ENCODE measurements around the gene LRFN3. TPM values are rescaled to one million over a fixed set of nuclear protein-coding genes. Genes with fewer than 3 reads are reported as not detected.

LRFN3 gene
- total and polyA plus RNA-seq, 2 of the 13 experiments (the other 11 are each of a cell fraction or from before 2014, with no cell fraction given), result 0.74 to 1.6 TPM

- TF ChIP-seq SNAPC5 (CRISPR knock-in tag; IDR thresholded peaks at IDR 0.05; ENCODE audit: borderline replicate concordance) (no peak), ZNF773 (CRISPR knock-in tag; IDR thresholded peaks at IDR 0.05; ENCODE audit: borderline replicate concordance) (peak; percentile 87; the same call in 1 of the 2 replicates), PAWR (CRISPR knock-in tag; IDR thresholded peaks at IDR 0.05; ENCODE audit: borderline replicate concordance) (no peak), PRDM10 (CRISPR knock-in tag; IDR thresholded peaks at IDR 0.05; ENCODE audit: low read depth) (no peak), HOMEZ (CRISPR knock-in tag; IDR thresholded peaks at IDR 0.05; ENCODE audit: low read depth) (peak; percentile 24; the same call in 1 of the 2 replicates), SIN3A (IDR thresholded peaks at IDR 0.05; ENCODE audit: borderline replicate concordance, low read depth, low read length) (peak; percentile 63; the same call in 1 of the 2 replicates), RFXAP (CRISPR knock-in tag; IDR thresholded peaks at IDR 0.05; ENCODE audit: borderline replicate concordance) (peak; percentile 49; the same call in 1 of the 2 replicates), FOXJ3 (CRISPR knock-in tag; IDR thresholded peaks at IDR 0.05; ENCODE audit: borderline replicate concordance) (peak; percentile 58; the same call in 1 of the 2 replicates), AHR (CRISPR knock-in tag; IDR thresholded peaks at IDR 0.05) (peak; percentile 85; the same call in 1 of the 2 replicates), GABPB1 (CRISPR knock-in tag; IDR thresholded peaks at IDR 0.05) (peak; percentile 22; the same call in 1 of the 2 replicates), EHMT2 (IDR thresholded peaks at IDR 0.05; ENCODE audit: borderline replicate concordance, low read depth, low read length) (peak; percentile 89; the same call in 1 of the 2 replicates), ZNF160 (CRISPR knock-in tag; IDR thresholded peaks at IDR 0.05) (peak; percentile 76; the same call in 1 of the 2 replicates), ZNF12 (CRISPR knock-in tag; IDR thresholded peaks at IDR 0.05) (0 out of 2 replicates have a peak, but pooled peaks have one; percentile 43), ZNF878 (CRISPR knock-in tag; IDR thresholded peaks at IDR 0.05) (0 out of 2 replicates have a peak, but pooled peaks have one; percentile 31), ISX (CRISPR knock-in tag; conservative IDR thresholded peaks at IDR 0.05) (peak; percentile 84; the same call in 1 of the 2 replicates), KLF16 (CRISPR knock-in tag; IDR thresholded peaks at IDR 0.05) (peak in 1 of 2 experiments; percentile 87; a peak in 2 of 4 replicates), HMG20B (CRISPR knock-in tag; conservative IDR thresholded peaks at IDR 0.05) (0 out of 2 replicates have a peak, but pooled peaks have one; percentile 21), ATAD3A (CRISPR knock-in tag; IDR thresholded peaks at IDR 0.05) (0 out of 2 replicates have a peak, but pooled peaks have one; percentile 60), NR2F6 (IDR thresholded peaks at IDR 0.05) (no peak), NR2F6 (CRISPR knock-in tag; IDR thresholded peaks at IDR 0.05) (peak; percentile 46; the same call in 1 of the 2 replicates), TSC22D2 (CRISPR knock-in tag; IDR thresholded peaks at IDR 0.05; ENCODE audit: borderline replicate concordance) (peak; percentile 95), ZNF264 (CRISPR knock-in tag; IDR thresholded peaks at IDR 0.05) (peak; percentile 56; the same call in 1 of the 2 replicates), SRSF4 (IDR thresholded peaks at IDR 0.05; ENCODE audit: low read depth, low read length, poor library complexity, severe bottlenecking) (no peak)
- TF ChIP-seq, protein P1, sequence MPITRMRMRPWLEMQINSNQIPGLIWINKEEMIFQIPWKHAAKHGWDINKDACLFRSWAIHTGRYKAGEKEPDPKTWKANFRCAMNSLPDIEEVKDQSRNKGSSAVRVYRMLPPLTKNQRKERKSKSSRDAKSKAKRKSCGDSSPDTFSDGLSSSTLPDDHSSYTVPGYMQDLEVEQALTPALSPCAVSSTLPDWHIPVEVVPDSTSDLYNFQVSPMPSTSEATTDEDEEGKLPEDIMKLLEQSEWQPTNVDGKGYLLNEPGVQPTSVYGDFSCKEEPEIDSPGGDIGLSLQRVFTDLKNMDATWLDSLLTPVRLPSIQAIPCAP (CRISPR knock-in tag; IDR thresholded peaks at IDR 0.05; ENCODE audit: low read depth), result no peak
- TF ChIP-seq, protein P2, sequence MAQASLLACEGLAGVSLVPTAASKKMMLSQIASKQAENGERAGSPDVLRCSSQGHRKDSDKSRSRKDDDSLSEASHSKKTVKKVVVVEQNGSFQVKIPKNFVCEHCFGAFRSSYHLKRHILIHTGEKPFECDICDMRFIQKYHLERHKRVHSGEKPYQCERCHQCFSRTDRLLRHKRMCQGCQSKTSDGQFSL (CRISPR knock-in tag; IDR thresholded peaks at IDR 0.05), result no peak
Observed at GRCh38 chr19:35963514-35963913, 27.3 kb downstream of the LRFN3 start (continued).

Measured in HepG2 (cell line).